GM19455 (cell line): Measurements from ENCODE around the gene NRCAM.

Experiments
- ATAC-seq: cut with Tn5 transposase; IDR thresholded peaks from one replicate; pipeline ENCODE4 v1.9.1; 2021; ENCODE audit not compliant: unreplicated experiment

NRCAM gene

GRCh38 chr7:108225531-108226181, 230.6 kb downstream of the NRCAM start:
- ATAC-seq: no peak

GRCh38 chr7:108224387-108224786, 231.8 kb downstream of the NRCAM start:
- no peak for ATAC-seq

- ATAC-seq: no peak
Observed at GRCh38 chr7:108222236-108222892, 233.9 kb downstream of the NRCAM start.

- ATAC-seq: peak; percentile 55
Observed at GRCh38 chr7:108211382-108212201, 244.6 kb downstream of the NRCAM start.

GRCh38 chr7:108210796-108211195, 245.4 kb downstream of the NRCAM start:
- ATAC-seq: no peak

GRCh38 chr7:108205311-108205710, 250.9 kb downstream of the NRCAM start:
- ATAC-seq: no peak

- no peak for ATAC-seq
Observed at GRCh38 chr7:108204281-108204796, 251.9 kb downstream of the NRCAM start.

GRCh38 chr7:108203537-108203936, 252.7 kb downstream of the NRCAM start:
- ATAC-seq: no peak

GRCh38 chr7:108202743-108203142, 253.5 kb downstream of the NRCAM start:
- no peak for ATAC-seq

GRCh38 chr7:108201766-108202165, 254.5 kb downstream of the NRCAM start:
- no peak for ATAC-seq

- ATAC-seq: no peak
Observed at GRCh38 chr7:108200326-108200725, 255.9 kb downstream of the NRCAM start.

GRCh38 chr7:108197371-108198091, 258.7 kb downstream of the NRCAM start:
- ATAC-seq: no peak

GRCh38 chr7:108196004-108196403, 260.2 kb downstream of the NRCAM start:
- ATAC-seq: no peak

- ATAC-seq: no peak
Observed at GRCh38 chr7:108193594-108194498, 262.4 kb downstream of the NRCAM start.

GRCh38 chr7:108190891-108191290, 265.3 kb downstream of the NRCAM start:
- no peak for ATAC-seq

GRCh38 chr7:108189733-108190388, 266.4 kb downstream of the NRCAM start:
- no peak for ATAC-seq

GRCh38 chr7:108188724-108189123, 267.5 kb downstream of the NRCAM start:
- ATAC-seq: no peak

- peak; percentile 60 for ATAC-seq
Observed at GRCh38 chr7:108181073-108181985, 274.9 kb downstream of the NRCAM start.
